Testis (tissue), 3 donors: ENCODE data around the gene NKIRAS2. TPM values are rescaled to one million over a fixed set of nuclear protein-coding genes. Genes with fewer than 3 reads are reported as not detected.

ENCODE experiments used
- DNase-seq: peaks from one replicate; pipeline ENCODE4 v3.0.0-alpha.2; 2019
- H3K27ac ChIP-seq, 2 donors: fragments of 200-600 bp; sonication (generic); one replicate each; pipeline ENCODE4 v1.5.1; 2019
- H3K27me3 ChIP-seq: fragments of 200-600 bp; sonication (generic); one replicate; pipeline ENCODE4 v1.5.1; 2019
- H3K36me3 ChIP-seq: fragments of 200-600 bp; sonication (generic); one replicate; pipeline ENCODE4 v1.5.1; 2017; ENCODE audit warnings: low read depth; ENCODE audit errors: missing control alignments
- H3K4me1 ChIP-seq: fragments of 200-600 bp; sonication (generic); one replicate; pipeline ENCODE4 v1.5.1; 2019
- H3K4me3 ChIP-seq, 2 donors: fragments of 200-600 bp; sonication (generic); one replicate each; pipeline ENCODE4 v1.5.1; 2017 to 2019
- H3K9me3 ChIP-seq: fragments of 200-600 bp; sonication (generic); one replicate; pipeline ENCODE4 v1.5.1; 2017
- CTCF ChIP-seq, 3 experiments: fragments of 450-650 bp in 2 of 3; fragments of 200-600 bp in 1 of 3; sonication (generic) in 1 of 3; IDR thresholded peaks; one replicate each; pipeline ENCODE4 v1.5.1; 2016 to 2019; ENCODE audit warnings: antibody characterized with exemption in 3 of 3, mild to moderate bottlenecking in 2 of 3, moderate library complexity in 1 of 3
- POLR2A ChIP-seq: fragments of 450-650 bp; IDR thresholded peaks from one replicate; pipeline ENCODE4 v1.6.1; 2017; ENCODE audit warnings: antibody characterized with exemption, mild to moderate bottlenecking, moderate library complexity
- WGBS, 2 donors: methylation state at CpG; one replicate each; pipeline ENCODE4 v1.1.5; 2018; 5-methylcytosine and 5-hydroxymethylcytosine counted together
- intact Hi-C: fragments of 100-400 bp; cut with DNase I; formaldehyde crosslinking; loops from one replicate; pipeline ENCODE4 v1.15.1; 2023; ENCODE audit warnings: low total_unique reads
- polyA plus RNA-seq: library from polyadenylated mRNA; stranded (reverse); fragments of 350-450 nt; fragmentation: Illumina TruSeq; extraction: RNeasy Lipid Tissue Mini Kit (QIAGEN cat#74804); gene quantifications from one replicate; pipeline ENCODE4 v1.2.3, GENCODE V29; 2014; ENCODE audit warnings: low read depth, low replicate concordance; ENCODE audit not compliant: insufficient read depth
- total RNA-seq, 2 donors: library from RNA; depleted of rRNA; stranded (reverse); fragments of >200 nt; gene quantifications; one replicate each; pipeline ENCODE4 v1.2.3, GENCODE V29; 2016

The NKIRAS2 gene
- total and polyA plus RNA-seq, 3 donors from 2014 or later: 65.4 to 103 (median 85.1) TPM

- no peak for TF ChIP-seq CTCF (IDR thresholded peaks at IDR 0.05)
- no peak for TF ChIP-seq POLR2A
- Histone ChIP-seq H3K4me1 (no peaks in the 10 kb centered on the region), H3K36me3 (no peaks in the 10 kb centered on the region), H3K27ac (no peak overlapping the region), H3K9me3 (no peaks in the 10 kb centered on the region), H3K27me3 (no peaks in the 10 kb centered on the region), H3K4me3 (peak overlapping the region; percentile 26 to 61)
- no peak for DNase-seq
- 71% methylated on average over 76 of the region's 77 CpGs; no CpG with 5 or more reads in 1 of the 2 donors for WGBS, 2 donors
- intact Hi-C loops: no loop called here
Observed at GRCh38 chr17:42039794-42040763, 20.2 kb downstream of the NKIRAS2 start.

GRCh38 chr17:42040818-42041217 is 20.9 kb downstream of the NKIRAS2 start:
- 93% methylated on average over 8 to 10 of the region's 10 CpGs for WGBS, 2 donors
- Histone ChIP-seq H3K36me3 (no peaks in the 10 kb centered on the region), H3K27me3 (no peaks in the 10 kb centered on the region), H3K4me1 (peaks cover 3% of the 10 kb centered on the region), H3K27ac (no peak overlapping the region), H3K9me3 (no peaks in the 10 kb centered on the region), H3K4me3 (no peak overlapping the region)
- no peak for DNase-seq
- intact Hi-C loops: no loop called here
- no peak for TF ChIP-seq POLR2A
- no peak for TF ChIP-seq CTCF (IDR thresholded peaks at IDR 0.05)

- intact Hi-C loops: no loop called here
- Histone ChIP-seq H3K4me3 (no peak overlapping the region), H3K36me3 (no peaks in the 10 kb centered on the region), H3K27ac (no peak overlapping the region), H3K9me3 (no peaks in the 10 kb centered on the region), H3K4me1 (peaks cover 4% of the 10 kb centered on the region), H3K27me3 (no peaks in the 10 kb centered on the region)
- TF ChIP-seq CTCF (IDR thresholded peaks at IDR 0.05): no peak
- no peak for TF ChIP-seq POLR2A
- no peak for DNase-seq
Observed at GRCh38 chr17:42041619-42042018, 21.7 kb downstream of the NKIRAS2 start.

- no peaks in the 10 kb centered on the region for H3K9me3 ChIP-seq
- no peak overlapping the region for H3K27ac ChIP-seq
- H3K36me3 ChIP-seq: no peaks in the 10 kb centered on the region
- peaks cover 4% of the 10 kb centered on the region for H3K4me1 ChIP-seq
- DNase-seq: no peak
- no peaks in the 10 kb centered on the region for H3K27me3 ChIP-seq
- WGBS, 2 donors: 87 to 94% methylated on average over 13 to 20 of the region's 20 CpGs
- TF ChIP-seq CTCF (IDR thresholded peaks at IDR 0.05) (no peak), POLR2A (no peak)
- H3K4me3 ChIP-seq: no peak overlapping the region
- intact Hi-C loops: no loop called here
Observed at GRCh38 chr17:42042598-42043319, 22.9 kb downstream of the NKIRAS2 start.
